CD14-positive monocyte (primary cell): ENCODE measurements around the gene NPAS3. TPM values are rescaled to one million over a fixed set of nuclear protein-coding genes. Genes with fewer than 3 reads are reported as not detected.

ENCODE experiments used
- DNase-seq, 3 donors: peaks; one replicate each; pipeline ENCODE4 v3.0.0-alpha.2; 2011 to 2022
- H2AFZ ChIP-seq: 2 replicates; pipeline ENCODE4 v1.6.0; 2012; ENCODE audit warnings: mild to moderate bottlenecking, low read depth, low read length, inconsistent platforms; ENCODE audit not compliant: insufficient read depth, poor library complexity, severe bottlenecking
- H3K27ac ChIP-seq, 2 donors: 1 replicate in 1 of 2; 2 replicates in 1 of 2; pipeline ENCODE4 v1.5.1; 2012 to 2013; ENCODE audit warnings: low read length in 2 of 2, control low read depth in 1 of 2, inconsistent platforms in 1 of 2, low read depth in 1 of 2, mild to moderate bottlenecking in 1 of 2
- H3K27me3 ChIP-seq, 2 donors: one replicate each; pipeline versions ENCODE4 v1.6.0 to v1.6.1; 2011 to 2013; ENCODE audit warnings: low read length in 2 of 2; ENCODE audit not compliant: control insufficient read depth in 2 of 2, insufficient read depth in 2 of 2
- H3K36me3 ChIP-seq, 2 donors: replicated peaks in 1 of 2; 1 replicate in 1 of 2; 2 replicates in 1 of 2; pipeline versions ENCODE4 v1.5.1 to v1.6.1; 2012 to 2013; ENCODE audit warnings: low read length in 2 of 2, control low read depth in 1 of 2, inconsistent platforms in 1 of 2, mild to moderate bottlenecking in 1 of 2; ENCODE audit not compliant: insufficient read depth in 2 of 2, control insufficient read depth in 1 of 2
- H3K4me1 ChIP-seq, 2 donors: 1 replicate in 1 of 2; 2 replicates in 1 of 2; pipeline versions ENCODE4 v1.5.1 to v1.6.1; 2012 to 2013; ENCODE audit warnings: low read length in 2 of 2, control low read depth in 1 of 2, inconsistent platforms in 1 of 2, mild to moderate bottlenecking in 1 of 2, moderate library complexity in 1 of 2; ENCODE audit not compliant: insufficient read depth in 2 of 2, control insufficient read depth in 1 of 2
- H3K4me2 ChIP-seq: replicated peaks from 2 replicates; pipeline ENCODE3; 2012; ENCODE audit warnings: low read length, moderate library complexity, mild to moderate bottlenecking; ENCODE audit not compliant: poor library complexity, severe bottlenecking; ENCODE audit errors: extremely low read depth
- H3K4me3 ChIP-seq, 3 experiments: fragments of 200-600 bp in 1 of 3; sonication (generic) in 1 of 3; replicated peaks in 1 of 3; 1 replicate in 2 of 3; 2 replicates in 1 of 3; pipeline ENCODE4 v1.5.1; 2011 to 2013; ENCODE audit warnings: low read length in 3 of 3, mild to moderate bottlenecking in 3 of 3, control low read depth in 2 of 3, low read depth in 2 of 3, inconsistent platforms in 1 of 3, moderate library complexity in 1 of 3
- H3K79me2 ChIP-seq: 2 replicates; pipeline ENCODE4 v1.6.0; 2012; ENCODE audit warnings: mild to moderate bottlenecking, control low read depth, inconsistent platforms, low read length, moderate library complexity; ENCODE audit not compliant: insufficient read depth
- H3K9ac ChIP-seq: 2 replicates; pipeline ENCODE4 v1.6.0; 2017; ENCODE audit warnings: low read length, mild to moderate bottlenecking; ENCODE audit not compliant: insufficient read depth, poor library complexity, severe bottlenecking
- H3K9me3 ChIP-seq, 2 donors: replicated peaks in 1 of 2; 1 replicate in 1 of 2; 2 replicates in 1 of 2; pipeline versions ENCODE4 v1.5.1 to v1.6.1; 2012 to 2013; ENCODE audit warnings: low read length in 2 of 2, control low read depth in 1 of 2; ENCODE audit not compliant: control insufficient read depth in 1 of 2, insufficient read depth in 1 of 2
- H4K20me1 ChIP-seq: 2 replicates; pipeline ENCODE4 v1.6.0; 2012; ENCODE audit warnings: mild to moderate bottlenecking, low read length, control low read depth, moderate library complexity; ENCODE audit not compliant: insufficient read depth
- H3K27ac Mint-ChIP-seq, 7 donors: one replicate each; pipeline ENCODE4 v1.8.0; 2020; ENCODE audit warnings: mild to moderate bottlenecking in 7 of 7, mixed read lengths in 7 of 7, moderate library complexity in 6 of 7, inconsistent platforms in 2 of 7
- H3K27me3 Mint-ChIP-seq, 3 donors: one replicate each; pipeline ENCODE4 v1.8.0; 2021 to 2022; ENCODE audit warnings: low read depth in 3 of 3, mild to moderate bottlenecking in 3 of 3, mixed read lengths in 3 of 3, moderate library complexity in 3 of 3, inconsistent platforms in 1 of 3
- H3K36me3 Mint-ChIP-seq, 2 donors: one replicate each; pipeline ENCODE4 v1.8.0; 2020; ENCODE audit warnings: mixed read lengths in 2 of 2, inconsistent platforms in 1 of 2, mild to moderate bottlenecking in 1 of 2
- H3K4me1 Mint-ChIP-seq: one replicate; pipeline ENCODE4 v1.8.0; 2020; ENCODE audit warnings: mild to moderate bottlenecking, mixed read lengths
- H3K4me3 Mint-ChIP-seq, 2 donors: one replicate each; pipeline ENCODE4 v1.8.0; 2020; ENCODE audit warnings: mild to moderate bottlenecking in 2 of 2, mixed read lengths in 2 of 2, moderate library complexity in 1 of 2
- H3K9me3 Mint-ChIP-seq, 7 donors: one replicate each; pipeline ENCODE4 v1.8.0; 2020 to 2022; ENCODE audit warnings: mixed read lengths in 7 of 7, mild to moderate bottlenecking in 6 of 7, moderate library complexity in 6 of 7, inconsistent platforms in 2 of 7
- CTCF ChIP-seq: fragments of 200-600 bp; IDR thresholded peaks from one replicate; pipeline ENCODE4 v1.8.0; 2022; ENCODE audit warnings: antibody characterized with exemption, mild to moderate bottlenecking
- WGBS: methylation state at CpG from one replicate; pipeline ENCODE4 v1.1.5; 2013; ENCODE audit warnings: missing lambda C conversion rate; ENCODE audit not compliant: insufficient coverage; 5-methylcytosine and 5-hydroxymethylcytosine counted together
- intact Hi-C, 2 donors: fragments of 100-400 bp; cut with micrococcal nuclease; formaldehyde crosslinking; loops; one replicate each; pipeline versions ENCODE4 v1.15.0 to v1.15.1; 2023
- polyA plus RNA-seq, 3 donors: library from polyadenylated mRNA; depleted of rRNA in 1 of 3; unstranded in 2 of 3; stranded (reverse) in 1 of 3; fragments of 300-500 nt in 2 of 3; fragments of >200 nt in 1 of 3; fragmentation: Illumina TruSeq in 2 of 3; gene quantifications; 1 replicate in 2 of 3; 2 replicates in 1 of 3; pipeline ENCODE4 v1.2.3, GENCODE V29; 2012 to 2021

The NPAS3 gene
- polyA plus RNA-seq, 3 donors, result not detected

DNA sequence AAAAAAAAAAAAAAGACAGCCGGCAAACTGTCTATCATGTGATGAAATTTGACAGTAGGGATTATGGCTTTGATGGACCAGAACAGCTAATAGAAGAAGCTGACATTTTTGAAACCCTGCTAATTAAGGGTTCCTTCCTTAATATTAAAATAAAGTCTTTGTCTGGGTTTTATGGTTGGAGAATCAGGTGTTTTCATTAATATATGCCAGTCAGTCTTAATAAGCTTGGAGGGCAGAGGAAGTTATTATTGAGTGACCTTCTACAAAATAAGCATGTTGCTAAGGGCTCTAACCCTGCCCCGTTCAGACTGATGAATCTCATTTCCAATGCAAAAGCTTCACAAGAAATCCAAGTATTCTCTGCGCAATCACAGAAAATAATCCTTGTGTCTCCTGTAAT is 722.4 kb downstream of the NPAS3 start:
- Mint-ChIP-seq H3K4me1 (no peaks in the 10 kb centered on the region), H3K36me3 (no peaks in the 10 kb centered on the region), H3K27me3 (no peaks in the 10 kb centered on the region), H3K4me3 (no peak overlapping the region), H3K9me3 (peaks cover 0 to 15% (median 6%) of the 10 kb centered on the region in 7 donors), H3K27ac (no peak overlapping the region)
- TF ChIP-seq CTCF, result no peak
- Histone ChIP-seq H3K27ac (no peak overlapping the region), H3K27me3 (no peaks in the 10 kb centered on the region), H3K9ac (no peak overlapping the region), H3K4me3 (no peak overlapping the region), H2AFZ (no peak overlapping the region), H3K4me2 (no peak overlapping the region), H3K36me3 (no peaks in the 10 kb centered on the region), H3K79me2 (no peaks in the 10 kb centered on the region), H3K4me1 (no peaks in the 10 kb centered on the region), H4K20me1 (no peaks in the 10 kb centered on the region), H3K9me3 (peaks cover 0 to under 1% of the 10 kb centered on the region in 2 donors)
- intact Hi-C loops, result no loop called here
- DNase-seq, result no peak
- 76% methylated on average over 2 of the region's 3 CpGs for WGBS

DNA sequence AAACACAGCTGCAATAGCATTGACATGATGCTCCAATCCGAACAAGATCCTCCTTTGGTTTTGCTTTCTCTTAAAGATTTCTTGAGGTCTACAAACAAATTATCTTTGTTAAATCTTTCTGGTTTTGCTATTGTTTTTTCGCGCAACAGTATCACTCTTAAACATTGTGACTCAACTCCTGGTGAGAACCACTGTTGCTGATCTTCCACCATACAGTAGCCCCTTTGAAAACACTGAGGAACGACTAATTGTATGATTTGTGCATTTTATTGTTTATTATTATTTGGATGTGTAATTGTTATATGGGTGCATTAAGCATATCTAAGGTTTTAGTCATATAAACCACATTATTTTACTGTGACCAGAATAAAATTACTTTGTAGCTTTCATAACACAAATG is 729.4 kb downstream of the NPAS3 start:
- H2AFZ ChIP-seq, result no peak overlapping the region
- H3K9ac ChIP-seq, result no peak overlapping the region
- H4K20me1 ChIP-seq, result no peaks in the 10 kb centered on the region
- no peak for TF ChIP-seq CTCF
- no peaks in the 10 kb centered on the region for H3K36me3 Mint-ChIP-seq
- no peak overlapping the region for H3K4me3 ChIP-seq
- WGBS, result no CpG with 5 or more reads among the region's 4 CpGs
- H3K4me3 Mint-ChIP-seq, result no peak overlapping the region
- no peak for DNase-seq
- intact Hi-C loops, result no loop called here
- H3K9me3 Mint-ChIP-seq, result peaks cover 0 to 15% (median 8%) of the 10 kb centered on the region in 7 donors
- H3K4me2 ChIP-seq, result no peak overlapping the region
- H3K27ac ChIP-seq, result no peak overlapping the region
- H3K27ac Mint-ChIP-seq, result no peak overlapping the region
- no peaks in the 10 kb centered on the region for H3K79me2 ChIP-seq
- no peaks in the 10 kb centered on the region for H3K4me1 Mint-ChIP-seq
- H3K27me3 Mint-ChIP-seq, result peaks cover 0 to 3% (median 0%) of the 10 kb centered on the region in 3 donors
- no peaks in the 10 kb centered on the region for H3K27me3 ChIP-seq
- H3K36me3 ChIP-seq, result no peaks in the 10 kb centered on the region
- H3K9me3 ChIP-seq, result peaks cover 0 to 3% of the 10 kb centered on the region in 2 donors
- no peaks in the 10 kb centered on the region for H3K4me1 ChIP-seq
